Measurements from ENCODE around the gene AVPR1B.

AVPR1B gene

GRCh38 chr1:206136241-206136640 is 19.1 kb upstream of the AVPR1B start:
- no peak for TF ChIP-seq CTCF (conservative IDR thresholded peaks at IDR 0.05; ENCODE audit: low read depth, low read length)

GRCh38 chr1:206135248-206135647 is 18.1 kb upstream of the AVPR1B start:
- no peak for TF ChIP-seq CTCF (conservative IDR thresholded peaks at IDR 0.05; ENCODE audit: low read depth, low read length)
- DNase-seq (ENCODE audit: low read depth) = no peak
- H3K4me3 ChIP-seq (ENCODE audit: low read length) = no peak overlapping the region

More at GRCh38 chr1:206136241-206136640, 19.1 kb upstream of the AVPR1B start:
- H3K4me3 ChIP-seq (ENCODE audit: low read length) = no peak overlapping the region
- no peak for DNase-seq (ENCODE audit: low read depth)

GRCh38 chr1:206133751-206134415 is 16.7 kb upstream of the AVPR1B start:
- H3K4me3 ChIP-seq (ENCODE audit: low read length) = no peak overlapping the region
- no peak for TF ChIP-seq CTCF (conservative IDR thresholded peaks at IDR 0.05; ENCODE audit: low read depth, low read length)
- DNase-seq (ENCODE audit: low read depth) = no peak

GRCh38 chr1:206131037-206131436 is 13.8 kb upstream of the AVPR1B start:
- no peak overlapping the region for H3K4me3 ChIP-seq (ENCODE audit: low read length)
- no peak for DNase-seq (ENCODE audit: low read depth)
- no peak for TF ChIP-seq CTCF (conservative IDR thresholded peaks at IDR 0.05; ENCODE audit: low read depth, low read length)

- TF ChIP-seq CTCF (conservative IDR thresholded peaks at IDR 0.05; ENCODE audit: low read depth, low read length) = no peak
- DNase-seq (ENCODE audit: low read depth) = no peak
- no peak overlapping the region for H3K4me3 ChIP-seq (ENCODE audit: low read length)
These were observed 11.0 kb upstream of the AVPR1B start for GRCh38 chr1:206128196-206128595.

- TF ChIP-seq CTCF (conservative IDR thresholded peaks at IDR 0.05; ENCODE audit: low read depth, low read length) = no peak
- DNase-seq (ENCODE audit: low read depth) = no peak
- H3K4me3 ChIP-seq (ENCODE audit: low read length) = no peak overlapping the region
These were observed 10.1 kb upstream of the AVPR1B start for GRCh38 chr1:206127336-206127735.

GRCh38 chr1:206125346-206125745 is 8.2 kb upstream of the AVPR1B start:
- DNase-seq (ENCODE audit: low read depth) = no peak

More at GRCh38 chr1:206125346-206125745, 8.2 kb upstream of the AVPR1B start:
- H3K4me3 ChIP-seq (ENCODE audit: low read length) = no peak overlapping the region
- no peak for TF ChIP-seq CTCF (conservative IDR thresholded peaks at IDR 0.05; ENCODE audit: low read depth, low read length)
